Esophagus muscularis mucosa (tissue), 4 donors: ENCODE results near the gene GMFB. TPM values are rescaled to one million over a fixed set of nuclear protein-coding genes. Genes with fewer than 3 reads are reported as not detected.
"Not testable (repeated sequence)": the region's sequence is repeated elsewhere in the genome, so short reads cannot be mapped to it uniquely, and the experiment has no call there.

Experiments
- DNase-seq: peaks from one replicate; pipeline ENCODE4 v3.0.0-alpha.2; 2017; ENCODE audit errors: extremely low spot score
- H3K27ac ChIP-seq, 4 donors: fragments of 200-600 bp; sonication (generic); replicated peaks in 1 of 4; 1 replicate in 3 of 4; 2 replicates in 1 of 4; pipeline ENCODE4 v1.5.1; 2016 to 2019; ENCODE audit warnings: mild to moderate bottlenecking in 1 of 4
- H3K27me3 ChIP-seq, 4 donors: fragments of 200-600 bp; sonication (generic); one replicate each; pipeline versions ENCODE4 v1.5.1 to v1.6.0; 2016 to 2019
- H3K36me3 ChIP-seq, 4 donors: fragments of 200-600 bp; sonication (generic); one replicate each; pipeline ENCODE4 v1.5.1; 2016 to 2019
- H3K4me1 ChIP-seq, 4 donors: fragments of 200-600 bp; sonication (generic); one replicate each; pipeline ENCODE4 v1.5.1; 2016 to 2019
- H3K4me3 ChIP-seq, 4 donors: fragments of 200-600 bp; sonication (generic); 1 replicate in 2 of 4; 2 replicates in 2 of 4; pipeline ENCODE4 v1.5.1; 2016 to 2019; ENCODE audit warnings: mild to moderate bottlenecking in 4 of 4, moderate library complexity in 1 of 4
- H3K9me3 ChIP-seq, 4 donors: fragments of 200-600 bp; sonication (generic); 1 replicate in 3 of 4; 2 replicates in 1 of 4; pipeline ENCODE4 v1.5.1; 2016 to 2019
- EP300 ChIP-seq: sonication (generic); formaldehyde crosslinking; IDR thresholded peaks from one replicate; pipeline ENCODE4 v1.6.1; 2017; ENCODE audit warnings: antibody characterized with exemption
- POLR2A ChIP-seq: fragments of 450-650 bp; IDR thresholded peaks from one replicate; pipeline ENCODE4 v1.6.1; 2017; ENCODE audit warnings: antibody characterized with exemption, moderate library complexity, mild to moderate bottlenecking, low read depth
- POLR2AphosphoS5 ChIP-seq, 2 donors: sonication (generic); formaldehyde crosslinking; IDR thresholded peaks; one replicate each; pipeline ENCODE4 v1.6.1; 2017; ENCODE audit warnings: antibody characterized with exemption in 2 of 2
- WGBS: methylation state at CpG from one replicate; pipeline ENCODE4 v1.1.5; 2018; 5-methylcytosine and 5-hydroxymethylcytosine counted together
- intact Hi-C: fragments of 100-400 bp; cut with DNase I; formaldehyde crosslinking; loops from one replicate; pipeline ENCODE4 v1.15.1; 2023
- total RNA-seq, 4 donors: library from RNA; depleted of rRNA; stranded (reverse); fragments of >200 nt; gene quantifications; one replicate each; pipeline versions ENCODE4 v1.1.0 to v1.2.1, GENCODE V29; 2016
- TF ChIP-seq, protein P1 (sequence below), 3 experiments: fragments of 200-600 bp in 2 of 3; fragments of 450-650 bp in 1 of 3; sonication (generic) in 2 of 3; IDR thresholded peaks; one replicate each; pipeline ENCODE4 v1.5.1; 2017 to 2019; ENCODE audit warnings: antibody characterized with exemption in 3 of 3, mild to moderate bottlenecking in 2 of 3, moderate library complexity in 1 of 3

Gene GMFB
- total RNA-seq, 4 donors from 2014 or later, result 21.4 to 49.4 (median 43.7) TPM

DNA sequence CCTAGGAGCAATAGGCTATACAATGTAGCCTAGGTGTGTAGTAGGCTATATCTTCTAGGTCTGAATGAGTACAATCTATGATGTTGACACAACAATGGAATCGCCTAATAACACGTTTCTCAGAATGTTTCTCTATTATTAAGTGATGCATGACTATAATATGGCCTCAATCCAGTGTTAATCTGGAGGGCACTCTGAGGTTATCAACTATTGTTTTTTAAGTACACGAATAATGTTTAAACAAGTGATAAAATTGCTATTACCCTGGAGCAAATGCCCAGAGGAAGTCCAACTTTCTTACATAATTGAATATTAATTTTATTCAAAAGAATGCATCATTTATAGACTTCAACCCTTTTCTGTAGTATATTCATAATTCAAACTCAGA lies 31.2 kb downstream of the GMFB start:
- TF ChIP-seq POLR2A (no peak), EP300 (no peak)
- TF ChIP-seq, protein P1, sequence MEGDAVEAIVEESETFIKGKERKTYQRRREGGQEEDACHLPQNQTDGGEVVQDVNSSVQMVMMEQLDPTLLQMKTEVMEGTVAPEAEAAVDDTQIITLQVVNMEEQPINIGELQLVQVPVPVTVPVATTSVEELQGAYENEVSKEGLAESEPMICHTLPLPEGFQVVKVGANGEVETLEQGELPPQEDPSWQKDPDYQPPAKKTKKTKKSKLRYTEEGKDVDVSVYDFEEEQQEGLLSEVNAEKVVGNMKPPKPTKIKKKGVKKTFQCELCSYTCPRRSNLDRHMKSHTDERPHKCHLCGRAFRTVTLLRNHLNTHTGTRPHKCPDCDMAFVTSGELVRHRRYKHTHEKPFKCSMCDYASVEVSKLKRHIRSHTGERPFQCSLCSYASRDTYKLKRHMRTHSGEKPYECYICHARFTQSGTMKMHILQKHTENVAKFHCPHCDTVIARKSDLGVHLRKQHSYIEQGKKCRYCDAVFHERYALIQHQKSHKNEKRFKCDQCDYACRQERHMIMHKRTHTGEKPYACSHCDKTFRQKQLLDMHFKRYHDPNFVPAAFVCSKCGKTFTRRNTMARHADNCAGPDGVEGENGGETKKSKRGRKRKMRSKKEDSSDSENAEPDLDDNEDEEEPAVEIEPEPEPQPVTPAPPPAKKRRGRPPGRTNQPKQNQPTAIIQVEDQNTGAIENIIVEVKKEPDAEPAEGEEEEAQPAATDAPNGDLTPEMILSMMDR (IDR thresholded peaks at IDR 0.05), result no peak
- H3K27ac ChIP-seq, result no peak overlapping the region
- H3K4me3 ChIP-seq, result no peak overlapping the region
- H3K4me1 ChIP-seq, result no peaks in the 10 kb centered on the region
- intact Hi-C loops, result no loop called here
- no peaks in the 10 kb centered on the region for H3K36me3 ChIP-seq
- no peaks in the 10 kb centered on the region for H3K9me3 ChIP-seq
- 73% methylated on average over 3 of the region's 3 CpGs for WGBS
- no peak for DNase-seq
- H3K27me3 ChIP-seq, result no peaks in the 10 kb centered on the region

DNA sequence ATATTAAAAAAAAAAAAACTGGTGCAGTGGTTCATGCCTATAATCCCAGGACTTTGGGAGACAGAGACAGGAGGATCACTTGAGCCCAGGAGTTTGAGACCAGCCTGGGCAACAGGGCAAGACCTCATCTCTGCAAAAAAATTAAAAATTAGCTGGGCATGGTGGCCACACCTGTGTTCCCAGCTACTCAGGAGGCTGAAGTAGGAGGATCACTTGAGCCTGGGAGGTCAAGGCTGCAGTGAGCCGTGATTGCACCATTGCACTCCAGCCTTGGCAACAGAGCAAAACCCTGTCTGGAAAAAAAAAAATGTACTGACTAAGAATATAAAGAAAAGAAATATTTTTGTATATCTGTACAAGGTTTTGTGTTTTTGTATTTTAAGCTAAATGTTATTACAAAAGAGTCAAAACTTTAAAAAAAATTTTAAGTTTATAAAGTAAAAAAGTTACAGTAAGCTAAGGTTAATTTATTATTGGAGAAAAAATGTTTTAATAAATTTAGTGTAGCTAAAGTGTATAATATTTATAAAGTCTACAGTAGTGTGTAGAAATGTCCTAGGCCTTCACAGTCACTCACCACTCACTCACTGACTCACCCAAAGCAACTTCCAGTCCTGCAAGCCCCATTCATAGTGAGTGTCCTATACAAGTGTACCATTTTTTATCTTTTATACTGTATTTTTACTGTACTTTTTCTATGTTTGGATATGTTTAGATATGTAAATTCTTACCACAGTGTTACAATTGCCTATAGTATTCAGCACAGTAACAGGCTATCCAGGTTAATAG lies 31.8 kb downstream of the GMFB start:
- DNase-seq, H3K9me3 ChIP-seq, intact Hi-C loops, H3K36me3 ChIP-seq, H3K4me1 ChIP-seq, H3K27ac ChIP-seq, H3K4me3 ChIP-seq, H3K27me3 ChIP-seq: not testable (repeated sequence)
- WGBS, result 91% methylated on average over 1 of the region's 1 CpG

DNA sequence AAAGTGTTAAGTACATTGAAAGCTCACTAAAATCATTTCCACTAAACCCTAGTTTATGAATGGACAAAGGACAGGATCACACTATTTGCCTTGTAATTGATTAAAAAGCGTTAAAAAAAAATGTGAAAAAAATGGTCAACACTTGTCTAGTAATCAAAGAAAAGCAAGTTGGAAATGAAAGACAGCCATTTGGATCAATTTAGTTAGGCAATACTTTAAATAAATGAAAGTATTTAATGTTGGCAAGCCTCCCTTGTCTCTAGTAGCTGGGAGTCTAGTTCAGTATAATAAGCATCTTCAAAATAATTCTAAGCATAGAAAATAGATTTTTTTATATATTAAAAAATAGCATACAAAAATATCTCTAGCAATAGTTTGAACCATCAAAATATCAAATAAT lies 33.4 kb downstream of the GMFB start:
- DNase-seq, result no peak
- Histone ChIP-seq H3K4me1 (no peaks in the 10 kb centered on the region), H3K27ac (no peak overlapping the region), H3K4me3 (no peak overlapping the region), H3K9me3 (no peaks in the 10 kb centered on the region), H3K36me3 (no peaks in the 10 kb centered on the region), H3K27me3 (no peaks in the 10 kb centered on the region)
- TF ChIP-seq, protein P1 (IDR thresholded peaks at IDR 0.05), result no peak
- TF ChIP-seq POLR2A, result no peak
- no peak for TF ChIP-seq EP300
- WGBS, result 97% methylated on average over 1 of the region's 1 CpG
- intact Hi-C loops, result no loop called here

DNA sequence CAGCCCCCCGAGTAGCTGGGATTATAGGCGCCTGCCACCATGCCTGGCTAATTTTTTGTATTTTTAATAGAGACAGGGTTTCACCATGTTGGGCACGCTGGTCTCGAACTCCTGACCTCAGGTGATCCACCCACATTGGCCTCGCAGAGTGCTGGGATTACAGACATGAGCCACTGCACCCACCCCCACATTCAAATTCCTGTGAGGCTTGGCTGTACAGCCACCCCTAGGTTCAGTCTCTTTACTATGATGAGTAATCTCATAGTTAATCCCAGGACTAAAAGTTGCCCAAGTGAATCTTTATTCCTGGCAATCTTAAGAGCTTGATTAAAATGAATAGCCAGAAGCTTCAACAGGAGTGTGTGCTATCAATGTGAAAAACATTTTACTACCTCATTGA lies 34.8 kb downstream of the GMFB start:
- H3K36me3 ChIP-seq, H3K27ac ChIP-seq, H3K9me3 ChIP-seq, DNase-seq, H3K4me3 ChIP-seq, H3K27me3 ChIP-seq, H3K4me1 ChIP-seq, intact Hi-C loops: not testable (repeated sequence)
- WGBS, result 84% methylated on average over 5 of the region's 5 CpGs

DNA sequence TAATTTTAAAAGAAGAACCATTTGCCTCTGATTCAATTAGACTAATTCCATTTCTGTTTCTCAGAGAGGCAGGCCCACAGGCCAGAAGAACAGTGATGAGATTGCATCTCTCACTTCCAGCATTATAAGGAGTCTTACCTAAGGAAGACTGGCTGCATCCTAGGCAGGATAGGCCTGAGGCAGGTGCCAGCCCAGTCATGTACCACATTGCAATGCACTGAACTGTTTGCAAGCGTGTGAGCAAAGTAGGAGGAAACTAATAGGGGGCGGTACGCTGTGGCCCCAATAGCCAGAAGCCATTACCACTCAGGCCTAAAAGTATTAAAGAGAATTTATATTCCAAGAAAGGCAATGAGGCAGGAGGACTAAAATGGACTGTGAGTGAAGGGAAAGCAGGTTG lies 35.5 kb downstream of the GMFB start:
- 85% methylated on average over 3 of the region's 3 CpGs for WGBS
- Histone ChIP-seq H3K27ac (no peak overlapping the region), H3K4me1 (no peaks in the 10 kb centered on the region), H3K4me3 (no peak overlapping the region), H3K36me3 (no peaks in the 10 kb centered on the region), H3K9me3 (no peaks in the 10 kb centered on the region), H3K27me3 (no peaks in the 10 kb centered on the region)
- DNase-seq, result no peak
- intact Hi-C loops, result no loop called here
- TF ChIP-seq POLR2AphosphoS5 (IDR thresholded peaks at IDR 0.05) (no peak), POLR2A (no peak), EP300 (no peak)
- TF ChIP-seq, protein P1 (IDR thresholded peaks at IDR 0.05), result no peak

DNA sequence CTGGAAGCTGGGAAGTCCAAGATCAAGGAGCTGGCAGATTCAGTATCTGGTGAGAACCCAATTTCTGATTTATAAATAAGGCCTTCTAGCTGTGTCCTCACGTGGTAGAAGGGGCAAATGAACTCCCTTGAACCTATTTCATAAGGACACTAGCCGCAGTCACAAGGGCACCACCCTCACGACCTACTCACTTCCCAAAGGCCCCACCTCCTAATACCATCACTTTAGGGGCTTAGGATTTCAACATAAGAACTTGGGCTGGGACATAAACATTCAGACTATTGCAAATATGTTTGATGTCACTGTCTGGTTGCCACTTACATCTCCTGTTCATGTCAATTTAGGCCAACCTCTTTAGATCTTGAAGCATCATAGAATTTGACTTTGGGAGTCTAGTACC lies 36.8 kb downstream of the GMFB start:
- intact Hi-C loops, result no loop called here

More for the DNA sequence above, 36.8 kb downstream of the GMFB start:
- 92% methylated on average over 3 of the region's 3 CpGs for WGBS
- no peaks in the 10 kb centered on the region for H3K4me1 ChIP-seq
- DNase-seq, result no peak
- no peaks in the 10 kb centered on the region for H3K36me3 ChIP-seq
- no peak overlapping the region for H3K27ac ChIP-seq
- H3K27me3 ChIP-seq, result no peaks in the 10 kb centered on the region
- no peaks in the 10 kb centered on the region for H3K9me3 ChIP-seq
- no peak overlapping the region for H3K4me3 ChIP-seq
- TF ChIP-seq, protein P1 (IDR thresholded peaks at IDR 0.05), result no peak
- TF ChIP-seq POLR2AphosphoS5 (IDR thresholded peaks at IDR 0.05) (no peak), EP300 (no peak), POLR2A (no peak)
